Psoas muscle (tissue), 8 donors: ENCODE data around the gene CFAP92. TPM values are rescaled to one million over a fixed set of nuclear protein-coding genes. Genes with fewer than 3 reads are reported as not detected.

ENCODE experiments used
- ATAC-seq, 4 donors: fragments of 200-7000 bp; cut with Tn5 transposase; one replicate each; pipeline ENCODE4 v1.9.1; 2020; ENCODE audit warnings: moderate library complexity in 3 of 4, mild to moderate bottlenecking in 2 of 4
- DNase-seq, 2 donors: peaks; one replicate each; pipeline ENCODE4 v3.0.0-alpha.2; 2020
- H3K27ac ChIP-seq: fragments of 200-600 bp; one replicate; pipeline ENCODE4 v1.8.0; 2022
- H3K27me3 ChIP-seq, 3 donors: fragments of 200-600 bp in 1 of 3; one replicate each; pipeline versions ENCODE4 v1.6.1 to v1.8.0; 2013 to 2022; ENCODE audit warnings: low read length in 2 of 3, mild to moderate bottlenecking in 2 of 3, moderate library complexity in 1 of 3; ENCODE audit not compliant: insufficient read depth in 3 of 3
- H3K36me3 ChIP-seq, 2 donors: fragments of 200-600 bp in 1 of 2; one replicate each; pipeline versions ENCODE4 v1.6.1 to v1.8.0; 2013 to 2022; ENCODE audit warnings: low read depth in 1 of 2, mild to moderate bottlenecking in 1 of 2, moderate library complexity in 1 of 2; ENCODE audit not compliant: insufficient read depth in 1 of 2
- H3K4me1 ChIP-seq: fragments of 200-600 bp; one replicate; pipeline ENCODE4 v1.8.0; 2022
- H3K4me3 ChIP-seq: fragments of 200-600 bp; one replicate; pipeline ENCODE4 v1.8.0; 2022; ENCODE audit warnings: mild to moderate bottlenecking
- H3K9me3 ChIP-seq: fragments of 200-600 bp; one replicate; pipeline ENCODE4 v1.8.0; 2022
- WGBS, 3 donors: extraction: QIAGEN DNeasy Blood & Tissue Kit; methylation state at CpG; one replicate each; pipeline versions ENCODE4 v1.1.6 to v1.1.7; 2013; 5-methylcytosine and 5-hydroxymethylcytosine counted together
- intact Hi-C, 2 donors: fragments of 100-400 bp; cut with DNase I; formaldehyde crosslinking; loops; one replicate each; pipeline versions ENCODE4 v1.11.0 to v1.14.2; 2022
- polyA plus RNA-seq, 3 donors: library from polyadenylated mRNA; stranded (reverse); fragments of 200-250 nt; gene quantifications; one replicate each; pipeline ENCODE4 v1.2.3, GENCODE V29; 2013
- total RNA-seq, 4 donors: library from RNA; stranded (reverse); fragmentation: NEBNext Ultra II Directional in 2 of 4; extraction: Animal tissue kit (Norgen Biotek cat#: 25700) in 2 of 4; gene quantifications; one replicate each; pipeline versions ENCODE4 v1.2.1 to v1.2.4, GENCODE V29; 2021 to 2023
- TF ChIP-seq, protein P1 (sequence below): fragments of 200-600 bp; IDR thresholded peaks from one replicate; pipeline ENCODE4 v1.8.0; 2022; ENCODE audit warnings: antibody characterized with exemption
- donor health status: healthy with polysubstance abuse.
- donor health status: DM: no; HTN: no; CAD: no; lungs with moderate emphysema.
- donor health status: Bipolar disorder and iron deficiency.
- donor health status: healthy.
- donor health status: DM: yes; HTN: yes; CAD: no.
- donor health status: DM: no; HTN: no; CAD: no.
- donor health status: DM: no; HTN: no; CAD: no.
- donor health status: DM: yes; HTN: yes; CAD: no.

Gene CFAP92
- total and polyA plus RNA-seq, 7 donors: 0.07 to 0.86 (median 0.15) TPM

DNA sequence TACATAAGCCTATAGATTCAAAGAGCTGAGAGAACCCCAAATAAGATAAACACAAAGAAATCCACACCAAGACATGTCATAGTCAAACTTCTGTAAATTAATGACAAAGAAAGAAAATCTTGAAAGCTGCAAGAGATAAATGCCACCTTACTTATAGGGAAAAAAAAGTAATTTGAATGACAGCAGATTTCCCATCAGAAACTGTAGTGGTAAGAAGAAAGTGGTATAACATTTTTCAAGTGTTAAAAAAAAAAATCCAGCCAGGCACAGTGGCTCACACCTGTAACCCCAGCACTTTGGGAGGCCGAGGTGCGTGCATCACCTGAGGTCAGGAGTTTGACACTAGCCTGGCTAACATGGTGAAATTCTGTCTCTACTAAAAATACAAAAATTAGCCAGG lies 37.4 kb downstream of the CFAP92 start:
- Histone ChIP-seq H3K9me3 (no peaks in the 10 kb centered on the region), H3K4me1 (no peaks in the 10 kb centered on the region), H3K36me3 (no peaks in the 10 kb centered on the region), H3K27ac (no peak overlapping the region), H3K27me3 (no peaks in the 10 kb centered on the region), H3K4me3 (no peak overlapping the region)
- DNase-seq (no peak), ATAC-seq (no peak)
- WGBS, 3 donors: 96 to 100% (median 98%) methylated on average over 2 of the region's 2 CpGs
- TF ChIP-seq, protein P1, sequence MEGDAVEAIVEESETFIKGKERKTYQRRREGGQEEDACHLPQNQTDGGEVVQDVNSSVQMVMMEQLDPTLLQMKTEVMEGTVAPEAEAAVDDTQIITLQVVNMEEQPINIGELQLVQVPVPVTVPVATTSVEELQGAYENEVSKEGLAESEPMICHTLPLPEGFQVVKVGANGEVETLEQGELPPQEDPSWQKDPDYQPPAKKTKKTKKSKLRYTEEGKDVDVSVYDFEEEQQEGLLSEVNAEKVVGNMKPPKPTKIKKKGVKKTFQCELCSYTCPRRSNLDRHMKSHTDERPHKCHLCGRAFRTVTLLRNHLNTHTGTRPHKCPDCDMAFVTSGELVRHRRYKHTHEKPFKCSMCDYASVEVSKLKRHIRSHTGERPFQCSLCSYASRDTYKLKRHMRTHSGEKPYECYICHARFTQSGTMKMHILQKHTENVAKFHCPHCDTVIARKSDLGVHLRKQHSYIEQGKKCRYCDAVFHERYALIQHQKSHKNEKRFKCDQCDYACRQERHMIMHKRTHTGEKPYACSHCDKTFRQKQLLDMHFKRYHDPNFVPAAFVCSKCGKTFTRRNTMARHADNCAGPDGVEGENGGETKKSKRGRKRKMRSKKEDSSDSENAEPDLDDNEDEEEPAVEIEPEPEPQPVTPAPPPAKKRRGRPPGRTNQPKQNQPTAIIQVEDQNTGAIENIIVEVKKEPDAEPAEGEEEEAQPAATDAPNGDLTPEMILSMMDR: no peak
- intact Hi-C loops: no loop called here

DNA sequence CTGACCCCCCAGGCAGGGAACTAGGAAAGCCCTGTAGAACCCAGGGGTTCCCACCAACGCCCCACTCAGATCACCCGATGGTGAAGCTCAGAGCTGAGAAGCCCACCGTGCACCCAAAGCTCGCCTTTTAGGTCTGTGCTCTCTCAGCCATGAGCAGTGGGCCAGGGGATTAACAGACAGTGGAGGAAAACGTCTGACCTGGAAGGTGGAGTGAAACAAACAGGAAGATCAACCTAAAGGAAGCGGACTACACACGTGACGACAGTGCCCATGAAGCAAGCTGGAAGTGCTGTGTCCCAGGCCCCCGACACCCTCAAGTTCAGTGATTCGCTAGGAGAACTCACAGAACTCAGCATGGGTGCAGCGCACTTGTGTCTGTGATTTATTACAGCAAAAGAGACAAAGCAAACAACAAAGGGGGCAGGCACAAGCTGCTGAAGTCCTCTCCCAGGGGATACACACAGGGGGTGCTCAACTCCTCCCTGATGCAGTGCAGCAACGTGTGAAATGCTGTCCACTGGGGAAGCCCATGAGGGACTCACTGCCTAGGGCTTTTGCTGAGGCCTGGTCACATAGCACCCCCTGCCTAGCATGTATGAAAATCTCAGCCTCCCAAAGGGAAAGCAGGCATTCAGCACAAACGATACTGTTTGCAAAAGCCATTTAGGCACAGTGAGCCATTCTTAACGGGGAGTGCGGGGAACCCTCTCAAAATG lies 43.5 kb downstream of the CFAP92 start:
- TF ChIP-seq, protein P1: no peak
- intact Hi-C loops: no loop called here
- H3K27me3 ChIP-seq: no peaks in the 10 kb centered on the region
- no peaks in the 10 kb centered on the region for H3K9me3 ChIP-seq
- 62 to 65% (median 63%) methylated on average over 15 of the region's 15 CpGs for WGBS, 3 donors
- H3K36me3 ChIP-seq: no peaks in the 10 kb centered on the region
- no peak overlapping the region for H3K4me3 ChIP-seq
- DNase-seq (no peak), ATAC-seq (no peak)
- no peak overlapping the region for H3K27ac ChIP-seq
- no peaks in the 10 kb centered on the region for H3K4me1 ChIP-seq

DNA sequence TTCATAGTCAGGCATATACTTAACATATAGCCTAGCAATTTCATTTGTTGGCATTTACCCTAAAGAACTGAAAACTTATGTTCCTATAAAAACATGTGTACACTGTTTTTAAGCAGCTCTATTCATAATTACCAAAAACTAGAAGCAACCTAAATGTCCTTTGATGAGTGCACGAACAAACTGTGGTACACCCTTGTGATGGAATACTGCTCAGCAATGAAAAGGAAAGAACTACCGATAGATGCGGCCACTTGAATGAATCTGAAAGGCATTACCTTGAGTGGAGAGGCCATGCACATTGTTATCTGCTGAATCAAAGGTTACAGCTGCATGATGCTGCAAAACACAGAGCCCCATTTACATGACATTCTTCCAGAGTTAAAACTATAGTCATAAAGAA lies 44.7 kb downstream of the CFAP92 start:
- ATAC-seq (no peak), DNase-seq (no peak)
- H3K4me1 ChIP-seq: no peaks in the 10 kb centered on the region
- no peaks in the 10 kb centered on the region for H3K9me3 ChIP-seq
- no peak overlapping the region for H3K4me3 ChIP-seq
- no peaks in the 10 kb centered on the region for H3K36me3 ChIP-seq
- no peak overlapping the region for H3K27ac ChIP-seq
- intact Hi-C loops: no loop called here
- H3K27me3 ChIP-seq: no peaks in the 10 kb centered on the region
- 95 to 98% (median 96%) methylated on average over 3 of the region's 3 CpGs for WGBS, 3 donors
- TF ChIP-seq, protein P1: no peak

DNA sequence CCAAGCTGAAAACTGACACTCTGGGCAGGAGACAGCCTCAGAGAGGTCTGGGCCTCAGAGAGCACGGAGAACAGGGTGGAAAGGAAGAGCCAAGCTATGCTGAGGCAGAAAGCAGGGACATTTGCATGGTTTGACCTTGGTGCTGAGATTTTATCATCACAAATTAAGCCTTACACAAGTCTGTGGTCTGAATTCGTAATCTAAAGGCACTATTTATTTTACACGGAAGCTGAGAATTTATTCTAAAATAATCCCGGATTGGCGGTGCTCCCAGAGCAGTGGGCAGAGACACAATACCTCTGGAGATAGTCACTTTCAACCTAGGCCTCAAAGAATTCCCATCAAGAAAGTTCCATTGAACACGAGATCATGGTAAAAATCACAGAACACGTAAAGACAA lies 47.5 kb downstream of the CFAP92 start:
- no peak for DNase-seq
- intact Hi-C loops: no loop called here
- 75 to 88% (median 82%) methylated on average over 7 of the region's 7 CpGs for WGBS, 3 donors

More for the DNA sequence above, 47.5 kb downstream of the CFAP92 start:
- Histone ChIP-seq H3K9me3 (no peaks in the 10 kb centered on the region), H3K27ac (no peak overlapping the region), H3K4me3 (no peak overlapping the region), H3K27me3 (no peaks in the 10 kb centered on the region), H3K4me1 (no peaks in the 10 kb centered on the region), H3K36me3 (no peaks in the 10 kb centered on the region)
- no peak for ATAC-seq
- TF ChIP-seq, protein P1: no peak
